OCI-LY3 (cell line): Measurements from ENCODE around the gene SCUBE3.

Source experiments
- H2AFZ ChIP-seq: fragments of 200-600, 300-600 bp; shearing (Covaris generic); 2 replicates; pipeline ENCODE4 v1.6.0; 2014; ENCODE audit warnings: antibody characterized with exemption, low read depth, low read length
- H3K27ac ChIP-seq: fragments of 200-600, 300-600 bp; sonication (generic); 2 replicates; pipeline ENCODE4 v1.5.1; 2014; ENCODE audit warnings: mild to moderate bottlenecking, low read length, moderate library complexity, mixed read lengths
- H3K27me3 ChIP-seq: fragments of 200-600, 300-600 bp; sonication (generic); 2 replicates; pipeline ENCODE4 v1.6.1; 2014; ENCODE audit warnings: low read depth, low read length, mixed read lengths
- H3K36me3 ChIP-seq: fragments of 200-600, 300-600 bp; sonication (generic); replicated peaks from 2 replicates; pipeline ENCODE3; 2014; ENCODE audit warnings: low read depth, low read length, mixed read lengths
- H3K4me1 ChIP-seq: fragments of 300-600, 200-600 bp; sonication (generic); 2 replicates; pipeline ENCODE4 v1.6.1; 2014; ENCODE audit warnings: low read length, mixed read lengths
- H3K4me2 ChIP-seq: fragments of 200-600, 300-600 bp; sonication (generic); 2 replicates; pipeline ENCODE4 v1.6.1; 2014; ENCODE audit warnings: low read length, mixed read lengths
- H3K4me3 ChIP-seq: fragments of 300-600, 200-600 bp; sonication (generic); 2 replicates; pipeline ENCODE4 v1.5.1; 2014; ENCODE audit warnings: antibody characterized with exemption, mild to moderate bottlenecking, low read length, moderate library complexity
- H3K79me2 ChIP-seq: fragments of 300-600, 200-600 bp; shearing (Covaris generic); 2 replicates; pipeline ENCODE4 v1.6.1; 2014; ENCODE audit warnings: mild to moderate bottlenecking, low read length, mixed read lengths
- H3K9ac ChIP-seq: fragments of 300-600, 200-600 bp; shearing (Covaris generic); 2 replicates; pipeline ENCODE4 v1.6.0; 2014; ENCODE audit warnings: mild to moderate bottlenecking, low read length, moderate library complexity
- H3K9me3 ChIP-seq: fragments of 200-600, 300-600 bp; shearing (Covaris generic); 2 replicates; pipeline ENCODE4 v1.6.1; 2014; ENCODE audit warnings: low read length, mixed read lengths; ENCODE audit not compliant: insufficient read depth
- H4K20me1 ChIP-seq: fragments of 200-600, 300-600 bp; sonication (generic); 2 replicates; pipeline ENCODE4 v1.6.1; 2016; ENCODE audit warnings: low read length, mixed read lengths; ENCODE audit not compliant: insufficient read depth
- CTCF ChIP-seq: fragments of 200-600, 300-600 bp; sonication (generic); IDR thresholded peaks from 2 replicates; pipeline ENCODE4 v1.5.1; 2014; ENCODE audit warnings: antibody characterized with exemption, low read length, low read depth
- EZH2phosphoT487 ChIP-seq: fragments of 200-600 bp; shearing (Covaris generic); IDR thresholded peaks from 2 replicates; pipeline ENCODE4 v1.6.1; 2018; ENCODE audit warnings: antibody characterized with exemption, mixed run types, low read depth

The SCUBE3 gene

GRCh38 chr6:35213824-35214756 is at the start of gene SCUBE3:
SCUBE3 (plus strand) TSS chr6:35213956; CDS start chr6:35214419, 463 bp downstream.
- H3K4me1 ChIP-seq = no peaks in the 10 kb centered on the region
- H2AFZ ChIP-seq = no peak within 1 kb of the TSS

GRCh38 chr6:35164277-35164676 is 49.5 kb upstream of the SCUBE3 start:
- H3K4me1 ChIP-seq = peaks cover 16% of the 10 kb centered on the region
- H3K36me3 ChIP-seq = no peaks in the 10 kb centered on the region
- H3K4me3 ChIP-seq = no peak overlapping the region
- H3K9ac ChIP-seq = no peak overlapping the region
- no peaks in the 10 kb centered on the region for H3K27me3 ChIP-seq
- H3K9me3 ChIP-seq = no peaks in the 10 kb centered on the region
- no peak overlapping the region for H3K4me2 ChIP-seq
- H3K27ac ChIP-seq = no peak overlapping the region
- TF ChIP-seq CTCF = no peak
- TF ChIP-seq EZH2phosphoT487 = no peak
- no peaks in the 10 kb centered on the region for H4K20me1 ChIP-seq
- no peaks in the 10 kb centered on the region for H3K79me2 ChIP-seq
- H2AFZ ChIP-seq = no peak overlapping the region

More at GRCh38 chr6:35213824-35214756, at the start of gene SCUBE3:
- H3K79me2 ChIP-seq = no peaks in the 10 kb centered on the region
- no peaks in the 10 kb centered on the region for H3K36me3 ChIP-seq
- no peak within 1 kb of the TSS for H3K9ac ChIP-seq
- H3K27me3 ChIP-seq = no peaks in the 10 kb centered on the region
- no peak within 1 kb of the TSS for H3K27ac ChIP-seq
- no peak within 1 kb of the TSS for H3K4me3 ChIP-seq
- no peak within 1 kb of the TSS for H3K4me2 ChIP-seq
- H4K20me1 ChIP-seq = no peaks in the 10 kb centered on the region
- no peak for TF ChIP-seq EZH2phosphoT487
- no peak for TF ChIP-seq CTCF
- no peaks in the 10 kb centered on the region for H3K9me3 ChIP-seq

GRCh38 chr6:35164868-35165267 is 48.9 kb upstream of the SCUBE3 start:
- no peaks in the 10 kb centered on the region for H3K36me3 ChIP-seq
- H4K20me1 ChIP-seq = no peaks in the 10 kb centered on the region
- H3K27ac ChIP-seq = no peak overlapping the region
- no peak overlapping the region for H3K4me3 ChIP-seq
- no peaks in the 10 kb centered on the region for H3K27me3 ChIP-seq
- H3K4me2 ChIP-seq = no peak overlapping the region
- no peaks in the 10 kb centered on the region for H3K79me2 ChIP-seq
- H3K4me1 ChIP-seq = peaks cover 16% of the 10 kb centered on the region
- no peak overlapping the region for H3K9ac ChIP-seq
- TF ChIP-seq CTCF (no peak), EZH2phosphoT487 (no peak)
- H2AFZ ChIP-seq = no peak overlapping the region
- H3K9me3 ChIP-seq = no peaks in the 10 kb centered on the region

GRCh38 chr6:35165630-35166071 is 48.1 kb upstream of the SCUBE3 start:
- H3K4me1 ChIP-seq = peaks cover 16% of the 10 kb centered on the region
- H3K4me2 ChIP-seq = no peak overlapping the region
- H3K27me3 ChIP-seq = 0 out of 2 replicates have a peak, but pooled peaks cover 2% of the 10 kb centered on the region
- H3K4me3 ChIP-seq = no peak overlapping the region
- no peaks in the 10 kb centered on the region for H3K36me3 ChIP-seq
- H3K27ac ChIP-seq = no peak overlapping the region
- H3K79me2 ChIP-seq = no peaks in the 10 kb centered on the region
- no peak overlapping the region for H3K9ac ChIP-seq
- H3K9me3 ChIP-seq = no peaks in the 10 kb centered on the region
- H4K20me1 ChIP-seq = no peaks in the 10 kb centered on the region
- no peak overlapping the region for H2AFZ ChIP-seq
- TF ChIP-seq EZH2phosphoT487 (no peak), CTCF (no peak)
